Lung (tissue), 12 donors: Measurements from ENCODE around the gene CDH4. TPM values are rescaled to one million over a fixed set of nuclear protein-coding genes. Genes with fewer than 3 reads are reported as not detected.

Experiments used
- ATAC-seq: fragments of 200-7000 bp; cut with Tn5 transposase; one replicate; pipeline ENCODE4 v1.9.1; 2020; ENCODE audit warnings: moderate number of reproducible peaks; ENCODE audit not compliant: insufficient read depth, low FRiP score
- DNase-seq, 3 donors: peaks; one replicate each; pipeline ENCODE4 v3.0.0-alpha.2; 2013 to 2017
- H3K27ac ChIP-seq, 2 donors: one replicate each; pipeline ENCODE4 v1.5.1; 2013; ENCODE audit warnings: mild to moderate bottlenecking in 2 of 2, moderate library complexity in 2 of 2, control low read depth in 1 of 2, inconsistent platforms in 1 of 2, low read depth in 1 of 2, low read length in 1 of 2
- H3K27me3 ChIP-seq, 3 donors: one replicate each; pipeline ENCODE4 v1.5.1; 2013; ENCODE audit warnings: low read length in 2 of 3; ENCODE audit not compliant: control insufficient read depth in 3 of 3, insufficient read depth in 3 of 3
- H3K36me3 ChIP-seq, 4 donors: one replicate each; pipeline ENCODE4 v1.5.1; 2013; ENCODE audit warnings: low read length in 4 of 4, mild to moderate bottlenecking in 1 of 4, moderate library complexity in 1 of 4; ENCODE audit not compliant: control insufficient read depth in 4 of 4, insufficient read depth in 4 of 4
- H3K4me1 ChIP-seq, 5 donors: one replicate each; pipeline ENCODE4 v1.5.1; 2013; ENCODE audit warnings: low read length in 5 of 5, mild to moderate bottlenecking in 2 of 5, moderate library complexity in 1 of 5; ENCODE audit not compliant: control insufficient read depth in 5 of 5, insufficient read depth in 5 of 5
- H3K4me3 ChIP-seq: one replicate; pipeline ENCODE4 v1.5.1; 2013; ENCODE audit warnings: mild to moderate bottlenecking, control low read depth, moderate library complexity
- H3K9ac ChIP-seq, 2 donors: one replicate each; pipeline ENCODE4 v1.5.1; 2013; ENCODE audit warnings: low read length in 2 of 2, control low read depth in 1 of 2; ENCODE audit not compliant: insufficient read depth in 1 of 2
- H3K9me3 ChIP-seq, 4 donors: one replicate each; pipeline ENCODE4 v1.5.1; 2013; ENCODE audit warnings: low read length in 3 of 4, mild to moderate bottlenecking in 1 of 4, moderate library complexity in 1 of 4; ENCODE audit not compliant: control insufficient read depth in 4 of 4, insufficient read depth in 3 of 4
- CTCF ChIP-seq: IDR thresholded peaks from 2 replicates; pipeline ENCODE4 v1.5.1; 2012; ENCODE audit warnings: mild to moderate bottlenecking; ENCODE audit errors: control extremely low read depth, extremely low read depth
- WGBS, 2 donors: extraction: QIAGEN DNeasy Blood & Tissue Kit; methylation state at CpG; one replicate each; pipeline ENCODE4 v1.1.7; 2013; 5-methylcytosine and 5-hydroxymethylcytosine counted together
- polyA plus RNA-seq, 2 donors: library from polyadenylated mRNA; stranded (reverse); fragments of 200-250 nt; gene quantifications; one replicate each; pipeline ENCODE4 v1.2.1, GENCODE V29; 2013
- total RNA-seq, 2 donors: library from RNA; depleted of rRNA in 1 of 2; stranded (reverse); fragments of >200 nt in 1 of 2; gene quantifications; one replicate each; pipeline ENCODE4 v1.2.1, GENCODE V29; 2014 to 2021
- donor health status: control.
- donor health status: control.
- donor health status: Bipolar disorder and iron deficiency.
- donor health status: healthy.
- donor health status: DM: yes; HTN: yes; CAD: no.

CDH4 gene
- total and polyA plus RNA-seq, 4 donors: 0.10 to 2.1 (median 0.34) TPM

- H3K4me1 ChIP-seq: no peaks in the 10 kb centered on the region
- no peak for TF ChIP-seq CTCF
- H3K4me3 ChIP-seq: no peak overlapping the region
- H3K9me3 ChIP-seq: peaks cover 0 to 6% (median 0%) of the 10 kb centered on the region in 4 donors
- DNase-seq: no peak
- ATAC-seq: no peak
- H3K27ac ChIP-seq: no peak overlapping the region
- WGBS, 2 donors: 78 to 84% methylated on average over 13 of the region's 13 CpGs
- no peak overlapping the region for H3K9ac ChIP-seq
- no peaks in the 10 kb centered on the region for H3K36me3 ChIP-seq
- peaks cover 0 to 6% (median 0%) of the 10 kb centered on the region in 3 donors for H3K27me3 ChIP-seq
These were observed 610.8 kb downstream of the CDH4 start for GRCh38 chr20:61862881-61863280.

- WGBS, 2 donors: 83 to 84% methylated on average over 12 of the region's 12 CpGs
- peaks cover 0 to 3% (median 0%) of the 10 kb centered on the region in 3 donors for H3K27me3 ChIP-seq
- no peak for ATAC-seq
These were observed 612.4 kb downstream of the CDH4 start for GRCh38 chr20:61864481-61864880.

GRCh38 chr20:61865353-61865752 is 613.3 kb downstream of the CDH4 start:
- TF ChIP-seq CTCF: no peak
- Histone ChIP-seq H3K27ac (no peak overlapping the region), H3K4me1 (no peaks in the 10 kb centered on the region), H3K9me3 (peaks cover 0 to 2% (median 0%) of the 10 kb centered on the region in 4 donors), H3K4me3 (no peak overlapping the region), H3K36me3 (no peaks in the 10 kb centered on the region), H3K9ac (no peak overlapping the region), H3K27me3 (no peaks in the 10 kb centered on the region)
- DNase-seq (no peak), ATAC-seq (no peak)
- 76 to 83% methylated on average over 1 of the region's 1 CpG for WGBS, 2 donors

More at GRCh38 chr20:61864481-61864880, 612.4 kb downstream of the CDH4 start:
- no peaks in the 10 kb centered on the region for H3K4me1 ChIP-seq
- DNase-seq: no peak
- no peaks in the 10 kb centered on the region for H3K36me3 ChIP-seq
- TF ChIP-seq CTCF: no peak
- no peak overlapping the region for H3K27ac ChIP-seq
- H3K9ac ChIP-seq: no peak overlapping the region
- peaks cover 0 to 2% (median 0%) of the 10 kb centered on the region in 4 donors for H3K9me3 ChIP-seq
- H3K4me3 ChIP-seq: no peak overlapping the region

DNA sequence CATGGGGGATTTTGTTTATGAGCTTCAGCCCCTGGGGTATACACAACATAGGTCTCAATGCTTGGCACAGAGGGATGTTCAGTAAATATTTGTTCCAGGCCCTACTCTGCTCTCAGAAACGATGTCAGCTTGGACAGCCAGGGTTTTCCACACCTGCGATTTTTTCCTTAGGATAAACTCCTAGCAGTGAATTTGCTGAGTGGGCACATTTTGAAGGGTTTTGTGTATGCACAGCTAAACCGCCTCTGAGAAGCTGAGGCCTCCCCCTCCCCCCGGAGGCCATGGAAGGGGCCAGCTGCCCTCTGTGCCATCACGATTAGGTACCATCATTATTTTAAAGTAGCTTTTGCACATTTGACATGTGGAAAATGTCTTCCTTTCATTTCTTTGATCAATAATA is 614.1 kb downstream of the CDH4 start:
- Histone ChIP-seq H3K9me3 (peaks cover 0 to 2% (median 0%) of the 10 kb centered on the region in 4 donors), H3K36me3 (no peaks in the 10 kb centered on the region), H3K4me1 (no peaks in the 10 kb centered on the region), H3K27ac (no peak overlapping the region), H3K9ac (no peak overlapping the region), H3K27me3 (no peaks in the 10 kb centered on the region), H3K4me3 (no peak overlapping the region)
- ATAC-seq (no peak), DNase-seq (no peak)
- no peak for TF ChIP-seq CTCF
- 71 to 84% methylated on average over 5 of the region's 5 CpGs for WGBS, 2 donors
